ENCODE data around the gene EWSR1. TPM values are rescaled to one million over a fixed set of nuclear protein-coding genes. Genes with fewer than 3 reads are reported as not detected.

EWSR1 gene
- total RNA-seq, 1 donor from 2014 or later: 133 TPM

DNA sequence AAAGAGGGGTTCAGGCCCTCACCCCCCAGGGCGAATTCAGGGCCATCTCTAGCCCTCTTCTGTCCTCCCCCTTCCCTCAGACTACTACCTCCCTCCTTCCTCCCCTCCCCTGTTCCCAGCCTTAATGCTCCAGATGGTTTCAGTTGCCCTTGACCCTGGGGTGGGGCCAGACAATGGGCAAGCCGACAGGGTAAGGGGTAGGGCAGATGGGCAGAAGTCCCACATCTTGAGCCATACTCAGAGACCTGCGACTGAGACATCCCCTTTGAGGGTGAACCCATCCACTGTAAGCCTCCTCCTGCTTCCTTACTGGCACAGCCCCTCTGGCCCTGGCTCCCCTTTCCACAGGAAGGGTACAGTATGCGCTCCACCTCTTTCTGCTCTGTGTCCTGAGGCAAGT lies 2.1 kb upstream of the EWSR1 start:
- Histone ChIP-seq H3K9me3 (no peaks in the 10 kb centered on the region), H3K27me3 (no peaks in the 10 kb centered on the region), H3K4me3 (no peak overlapping the region), H3K36me3 (peaks cover 3 to 10% of the 10 kb centered on the region in 2 donors), H3K27ac (no peak overlapping the region), H3K4me1 (peaks cover 1 to 26% of the 10 kb centered on the region in 2 donors)
- intact Hi-C loops (cut with DNase I): loop anchor here (5.0 kb wide), 1 partner anchor 1156 kb away; no protein-coding TSS in a partner anchor
- TF ChIP-seq, protein P1, sequence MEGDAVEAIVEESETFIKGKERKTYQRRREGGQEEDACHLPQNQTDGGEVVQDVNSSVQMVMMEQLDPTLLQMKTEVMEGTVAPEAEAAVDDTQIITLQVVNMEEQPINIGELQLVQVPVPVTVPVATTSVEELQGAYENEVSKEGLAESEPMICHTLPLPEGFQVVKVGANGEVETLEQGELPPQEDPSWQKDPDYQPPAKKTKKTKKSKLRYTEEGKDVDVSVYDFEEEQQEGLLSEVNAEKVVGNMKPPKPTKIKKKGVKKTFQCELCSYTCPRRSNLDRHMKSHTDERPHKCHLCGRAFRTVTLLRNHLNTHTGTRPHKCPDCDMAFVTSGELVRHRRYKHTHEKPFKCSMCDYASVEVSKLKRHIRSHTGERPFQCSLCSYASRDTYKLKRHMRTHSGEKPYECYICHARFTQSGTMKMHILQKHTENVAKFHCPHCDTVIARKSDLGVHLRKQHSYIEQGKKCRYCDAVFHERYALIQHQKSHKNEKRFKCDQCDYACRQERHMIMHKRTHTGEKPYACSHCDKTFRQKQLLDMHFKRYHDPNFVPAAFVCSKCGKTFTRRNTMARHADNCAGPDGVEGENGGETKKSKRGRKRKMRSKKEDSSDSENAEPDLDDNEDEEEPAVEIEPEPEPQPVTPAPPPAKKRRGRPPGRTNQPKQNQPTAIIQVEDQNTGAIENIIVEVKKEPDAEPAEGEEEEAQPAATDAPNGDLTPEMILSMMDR (IDR thresholded peaks at IDR 0.05): no peak
- DNase-seq (ENCODE audit: low spot score in 2 of 2): no peak

DNA sequence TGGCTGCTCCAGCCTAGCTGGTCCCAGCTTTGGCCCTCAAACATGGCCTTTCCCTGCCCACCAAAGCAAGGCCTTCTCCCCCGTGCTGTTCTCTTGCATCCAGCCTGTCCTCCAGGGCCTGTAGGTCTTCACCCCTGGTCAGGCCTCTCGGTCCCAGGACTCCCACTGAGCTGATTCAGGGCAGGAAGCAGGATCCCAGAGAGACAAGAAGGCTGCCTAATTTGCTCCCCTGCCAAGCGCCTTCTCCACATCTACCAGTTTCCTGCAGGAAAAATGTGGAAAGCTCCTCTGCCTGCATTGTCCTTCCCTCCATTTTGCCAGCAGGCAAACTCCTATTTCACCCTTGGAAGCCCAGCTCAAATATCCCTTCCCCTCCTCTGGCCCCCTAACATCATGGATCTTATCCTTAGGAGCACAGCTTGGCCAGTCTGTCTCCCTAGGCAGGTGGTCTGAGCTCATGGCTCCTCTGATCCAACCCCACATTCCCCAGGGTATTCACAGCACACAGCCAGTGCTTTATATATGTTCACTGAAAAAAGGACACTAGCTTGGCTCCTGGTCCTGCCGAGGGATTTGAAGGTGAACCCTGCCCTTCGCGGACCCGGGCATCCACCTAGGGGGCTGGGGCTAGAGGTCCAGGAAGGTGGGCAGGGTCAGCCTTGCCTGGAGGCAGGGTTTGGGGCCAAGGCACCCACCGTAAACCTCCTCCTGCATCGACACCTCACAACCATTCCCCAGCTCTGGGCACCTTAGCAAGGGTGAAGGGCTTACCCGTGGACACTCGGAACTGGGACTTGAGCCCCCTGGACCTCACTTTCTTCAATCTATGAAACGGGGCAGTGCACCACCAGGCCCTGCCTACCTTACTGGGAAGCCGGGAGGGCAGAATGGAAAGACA lies 1.3 kb upstream of the EWSR1 start:
- peaks cover 6 to 35% of the 10 kb centered on the region in 2 donors for H3K4me1 ChIP-seq
- H3K9me3 ChIP-seq: no peaks in the 10 kb centered on the region
- H3K27ac ChIP-seq: peak overlapping the region; percentile 96 to 99
- DNase-seq (ENCODE audit: low spot score in 2 of 2): no peak
- H3K27me3 ChIP-seq: no peaks in the 10 kb centered on the region
- intact Hi-C loops (cut with DNase I): loop anchor here (1.0 to 5.0 kb wide), 2 partner anchors 39 to 1155 kb away; partner anchors contain the start of gene GAS2L1
- peak overlapping the region; percentile 76 to 98 for H3K4me3 ChIP-seq
- TF ChIP-seq, protein P1 (IDR thresholded peaks at IDR 0.05): no peak
- H3K36me3 ChIP-seq: peaks cover 3 to 10% of the 10 kb centered on the region in 2 donors

DNA sequence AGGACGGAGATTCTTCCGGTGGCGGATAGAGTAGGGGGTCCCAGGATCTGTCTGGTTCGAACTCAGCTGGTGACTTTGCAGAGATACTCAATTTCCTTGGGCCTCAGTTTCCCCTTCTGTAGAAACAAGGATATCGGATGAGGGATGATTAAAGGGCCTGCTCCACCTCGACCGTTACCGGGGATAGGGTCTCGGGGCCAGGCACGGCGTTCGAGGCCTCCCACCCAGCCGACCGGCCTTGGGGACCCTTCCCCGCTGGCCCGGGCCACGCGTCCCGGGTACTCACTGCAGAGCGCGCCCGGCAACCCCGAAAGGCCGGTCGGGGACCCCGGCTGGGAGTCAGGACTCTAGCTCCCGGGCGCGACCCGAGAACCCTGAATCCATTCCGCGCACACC lies 608 bp upstream of the EWSR1 start:
- Histone ChIP-seq H3K27me3 (no peaks in the 10 kb centered on the region), H3K36me3 (peaks cover 3 to 14% of the 10 kb centered on the region in 2 donors), H3K4me1 (peaks cover 6 to 41% of the 10 kb centered on the region in 2 donors), H3K27ac (peak overlapping the region; percentile 96 to 99), H3K9me3 (no peaks in the 10 kb centered on the region), H3K4me3 (peak overlapping the region; percentile 76 to 98)
- intact Hi-C loops (cut with DNase I): loop anchor here (1.0 to 5.0 kb wide), 2 partner anchors 39 to 1155 kb away; partner anchors contain the start of gene GAS2L1
- TF ChIP-seq, protein P1 (IDR thresholded peaks at IDR 0.05): no peak
- DNase-seq (ENCODE audit: low spot score in 2 of 2): no peak

DNA sequence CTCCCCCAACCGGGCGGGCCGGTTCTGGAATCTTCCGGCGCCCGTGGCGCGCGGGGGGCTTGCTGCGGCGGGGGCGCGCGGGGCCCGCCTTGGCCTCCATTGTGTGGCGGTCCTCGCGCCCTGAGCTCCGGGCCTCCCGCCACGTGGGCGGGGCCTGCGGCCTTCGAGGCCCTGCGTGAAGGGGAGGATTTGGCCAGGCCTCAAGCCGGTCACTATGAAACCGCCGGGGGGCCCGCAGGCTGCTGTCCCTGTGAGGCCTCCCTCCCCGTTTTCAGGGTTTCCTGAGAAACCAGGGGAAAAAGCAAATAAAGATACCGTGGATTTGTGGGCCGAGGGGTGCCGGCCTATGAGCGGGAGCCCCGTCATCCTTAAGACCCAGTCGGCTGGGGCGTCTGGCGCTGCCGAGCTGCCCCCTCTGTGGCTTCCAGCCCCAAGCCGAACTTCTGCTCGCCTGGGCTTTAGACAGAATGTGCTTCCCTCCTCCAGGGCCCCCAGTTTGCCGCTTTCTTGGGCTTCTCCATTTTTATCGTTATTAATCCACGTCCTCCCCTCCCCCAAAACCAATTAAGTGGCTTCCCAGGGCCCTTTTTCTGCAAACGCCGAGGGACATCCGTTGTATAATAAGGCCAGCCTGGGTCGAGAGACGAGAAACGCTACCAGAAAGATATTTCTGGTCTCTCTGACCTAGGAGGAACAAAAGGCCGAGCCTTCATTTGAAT lies 602 bp downstream of the EWSR1 start:
- H3K9me3 ChIP-seq: no peaks in the 10 kb centered on the region
- peak in 1 of 2 donors; percentile 74 for DNase-seq (ENCODE audit: low spot score in 2 of 2)
- no peaks in the 10 kb centered on the region for H3K27me3 ChIP-seq
- peaks cover 6 to 47% of the 10 kb centered on the region in 2 donors for H3K4me1 ChIP-seq
- H3K27ac ChIP-seq: peak overlapping the region; percentile 96 to 99
- H3K36me3 ChIP-seq: peaks cover 9 to 24% of the 10 kb centered on the region in 2 donors
- TF ChIP-seq, protein P1 (IDR thresholded peaks at IDR 0.05): no peak
- intact Hi-C loops (cut with DNase I): loop anchor here (5.0 kb wide), 1 partner anchor 1154 kb away; no protein-coding TSS in a partner anchor
- peak overlapping the region; percentile 76 to 98 for H3K4me3 ChIP-seq

DNA sequence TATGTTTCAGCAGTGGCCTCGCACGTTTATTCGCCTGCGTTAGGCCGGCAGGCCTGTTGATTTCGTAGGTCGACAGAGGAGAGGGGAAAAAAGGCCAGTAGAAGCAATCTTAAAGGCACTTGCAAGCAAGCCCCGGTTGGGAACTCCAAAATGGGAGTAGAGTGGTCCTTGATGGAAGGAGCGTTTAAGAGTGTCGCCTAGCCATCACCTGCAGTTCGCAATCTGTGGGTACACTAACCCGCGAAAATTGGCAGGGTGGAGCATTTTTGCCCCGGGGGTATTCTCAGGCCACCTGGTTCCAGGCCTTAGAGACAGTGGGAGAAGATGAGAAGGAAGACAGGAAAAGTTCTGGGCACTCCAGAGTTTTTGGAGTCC lies 1.1 kb downstream of the EWSR1 start:
- no peak for DNase-seq (ENCODE audit: low spot score in 2 of 2)
- TF ChIP-seq, protein P1 (IDR thresholded peaks at IDR 0.05): no peak
- H3K9me3 ChIP-seq: no peaks in the 10 kb centered on the region
- peak overlapping the region; percentile 76 to 98 for H3K4me3 ChIP-seq
- no peaks in the 10 kb centered on the region for H3K27me3 ChIP-seq
- intact Hi-C loops (cut with DNase I): loop anchor here (5.0 kb wide), 1 partner anchor 1153 kb away; no protein-coding TSS in a partner anchor
- peak overlapping the region; percentile 96 to 99 for H3K27ac ChIP-seq
- peaks cover 15 to 27% of the 10 kb centered on the region in 2 donors for H3K36me3 ChIP-seq
- H3K4me1 ChIP-seq: peaks cover 6 to 47% of the 10 kb centered on the region in 2 donors

All from ascending aorta (tissue), 2 donors.